ENCODE data around the gene UPP1. TPM values are rescaled to one million over a fixed set of nuclear protein-coding genes. Genes with fewer than 3 reads are reported as not detected.
A peak's percentile ranks its signal among the peaks of the same experiment; 100 is the strongest.

The UPP1 gene
- total and polyA plus RNA-seq, 4 donors = 6.1 to 282 (median 82.9) TPM

DNA sequence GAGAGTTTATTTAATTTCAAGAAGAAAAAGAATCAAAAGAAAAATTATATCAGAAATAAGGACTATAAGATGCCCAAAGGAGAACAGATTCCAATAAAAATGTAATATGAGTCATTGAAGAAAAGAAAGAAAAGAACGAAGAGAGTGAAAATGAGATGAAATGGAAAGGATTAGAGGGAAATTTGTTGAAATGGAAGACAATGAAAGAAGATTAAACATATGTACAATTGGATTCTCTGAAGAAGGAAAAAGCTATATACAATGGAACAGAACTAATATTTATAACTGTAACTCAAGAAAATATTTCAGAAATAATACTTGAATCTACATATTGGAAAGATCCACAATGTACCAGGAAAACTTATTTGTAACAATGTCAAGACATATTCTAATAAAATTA, 25.1 kb upstream of the UPP1 start:
- Histone ChIP-seq H3K9ac (ENCODE audit: insufficient read depth in 1 of 2, low read length in 2 of 2) (no peak overlapping the region), H3K4me1 (ENCODE audit: control insufficient read depth in 5 of 5, insufficient read depth in 5 of 5, low read length in 5 of 5) (no peaks in the 10 kb centered on the region), H3K9me3 (ENCODE audit: control insufficient read depth in 4 of 4, insufficient read depth in 3 of 4, low read length in 3 of 4) (peaks cover 0 to 5% (median 0%) of the 10 kb centered on the region in 4 donors), H3K27ac (ENCODE audit: low read depth in 1 of 2, low read length in 1 of 2) (no peak overlapping the region), H3K27me3 (ENCODE audit: control insufficient read depth in 3 of 3, insufficient read depth in 3 of 3, low read length in 2 of 3) (no peaks in the 10 kb centered on the region), H3K4me3 (no peak overlapping the region), H3K36me3 (ENCODE audit: control insufficient read depth in 4 of 4, insufficient read depth in 4 of 4, low read length in 4 of 4) (no peaks in the 10 kb centered on the region)
- TF ChIP-seq, protein P1, sequence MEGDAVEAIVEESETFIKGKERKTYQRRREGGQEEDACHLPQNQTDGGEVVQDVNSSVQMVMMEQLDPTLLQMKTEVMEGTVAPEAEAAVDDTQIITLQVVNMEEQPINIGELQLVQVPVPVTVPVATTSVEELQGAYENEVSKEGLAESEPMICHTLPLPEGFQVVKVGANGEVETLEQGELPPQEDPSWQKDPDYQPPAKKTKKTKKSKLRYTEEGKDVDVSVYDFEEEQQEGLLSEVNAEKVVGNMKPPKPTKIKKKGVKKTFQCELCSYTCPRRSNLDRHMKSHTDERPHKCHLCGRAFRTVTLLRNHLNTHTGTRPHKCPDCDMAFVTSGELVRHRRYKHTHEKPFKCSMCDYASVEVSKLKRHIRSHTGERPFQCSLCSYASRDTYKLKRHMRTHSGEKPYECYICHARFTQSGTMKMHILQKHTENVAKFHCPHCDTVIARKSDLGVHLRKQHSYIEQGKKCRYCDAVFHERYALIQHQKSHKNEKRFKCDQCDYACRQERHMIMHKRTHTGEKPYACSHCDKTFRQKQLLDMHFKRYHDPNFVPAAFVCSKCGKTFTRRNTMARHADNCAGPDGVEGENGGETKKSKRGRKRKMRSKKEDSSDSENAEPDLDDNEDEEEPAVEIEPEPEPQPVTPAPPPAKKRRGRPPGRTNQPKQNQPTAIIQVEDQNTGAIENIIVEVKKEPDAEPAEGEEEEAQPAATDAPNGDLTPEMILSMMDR (IDR thresholded peaks at IDR 0.05; ENCODE audit: control extremely low read depth, extremely low read depth) = no peak
- no peak for DNase-seq
- WGBS, 2 donors = 82 to 88% methylated on average over 1 of the region's 1 CpG
- ATAC-seq (ENCODE audit: insufficient read depth, low FRiP score) = no peak

DNA sequence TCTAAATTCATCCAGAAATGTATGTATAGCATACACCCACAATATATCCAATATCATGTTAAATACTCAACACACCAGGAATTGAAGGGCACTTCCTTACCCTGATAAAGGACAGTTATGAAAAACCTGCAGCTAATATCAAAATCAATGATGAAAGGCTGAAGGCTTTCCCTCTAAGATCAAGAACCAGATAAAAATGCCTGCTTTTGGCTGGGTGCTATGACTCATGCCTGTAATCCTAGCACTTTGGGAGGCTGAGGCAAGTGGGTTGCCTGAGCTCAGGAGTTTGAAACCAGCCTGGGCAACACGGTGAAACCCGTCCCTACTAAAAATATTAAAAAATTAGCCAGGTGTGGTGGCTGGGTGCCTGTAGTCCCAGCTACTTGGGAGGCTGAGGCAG, 21.6 kb upstream of the UPP1 start:
- H3K9me3 ChIP-seq (ENCODE audit: control insufficient read depth in 4 of 4, insufficient read depth in 3 of 4, low read length in 3 of 4) = peaks cover 0 to 5% (median 2%) of the 10 kb centered on the region in 4 donors
- ATAC-seq (ENCODE audit: insufficient read depth, low FRiP score) = no peak
- H3K36me3 ChIP-seq (ENCODE audit: control insufficient read depth in 4 of 4, insufficient read depth in 4 of 4, low read length in 4 of 4) = no peaks in the 10 kb centered on the region
- no peaks in the 10 kb centered on the region for H3K27me3 ChIP-seq (ENCODE audit: control insufficient read depth in 3 of 3, insufficient read depth in 3 of 3, low read length in 2 of 3)
- no peak overlapping the region for H3K9ac ChIP-seq (ENCODE audit: insufficient read depth in 1 of 2, low read length in 2 of 2)
- DNase-seq = no peak
- TF ChIP-seq, protein P1 (IDR thresholded peaks at IDR 0.05; ENCODE audit: control extremely low read depth, extremely low read depth) = no peak
- H3K4me3 ChIP-seq = no peak overlapping the region
- no peak overlapping the region for H3K27ac ChIP-seq (ENCODE audit: low read depth in 1 of 2, low read length in 1 of 2)
- no peaks in the 10 kb centered on the region for H3K4me1 ChIP-seq (ENCODE audit: control insufficient read depth in 5 of 5, insufficient read depth in 5 of 5, low read length in 5 of 5)
- WGBS, 2 donors = 94 to 97% methylated on average over 2 of the region's 2 CpGs

DNA sequence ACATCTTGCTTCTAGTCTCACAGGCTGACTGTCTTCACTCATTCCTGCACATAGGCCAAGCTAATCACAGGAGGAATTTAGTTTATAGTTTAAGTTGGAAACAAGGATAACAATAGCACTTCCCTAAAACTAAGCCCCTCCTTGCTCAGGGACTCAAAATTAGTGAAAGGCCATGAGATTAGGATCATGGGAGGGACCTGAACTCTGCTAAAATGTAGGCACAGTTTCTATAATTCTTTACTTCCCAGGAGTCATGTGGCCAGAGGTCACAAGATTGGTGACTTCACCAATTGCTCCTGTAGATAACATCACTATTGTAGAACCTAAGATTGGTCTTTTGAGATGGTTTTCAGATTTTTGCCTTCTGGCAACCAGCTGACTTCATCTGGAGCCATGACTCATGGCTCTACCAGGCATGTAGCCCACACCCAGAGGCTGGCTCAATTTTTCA, 14.8 kb upstream of the UPP1 start:
- no peaks in the 10 kb centered on the region for H3K4me1 ChIP-seq (ENCODE audit: control insufficient read depth in 5 of 5, insufficient read depth in 5 of 5, low read length in 5 of 5)
- no peaks in the 10 kb centered on the region for H3K36me3 ChIP-seq (ENCODE audit: control insufficient read depth in 4 of 4, insufficient read depth in 4 of 4, low read length in 4 of 4)
- ATAC-seq (ENCODE audit: insufficient read depth, low FRiP score) (no peak), DNase-seq (no peak)
- no peak overlapping the region for H3K4me3 ChIP-seq
- no peaks in the 10 kb centered on the region for H3K27me3 ChIP-seq (ENCODE audit: control insufficient read depth in 3 of 3, insufficient read depth in 3 of 3, low read length in 2 of 3)
- H3K9me3 ChIP-seq (ENCODE audit: control insufficient read depth in 4 of 4, insufficient read depth in 3 of 4, low read length in 3 of 4) = peaks cover 0 to 2% (median under 1%) of the 10 kb centered on the region in 4 donors
- peak overlapping the region in 1 of 2 donors; percentile 6 for H3K27ac ChIP-seq (ENCODE audit: low read depth in 1 of 2, low read length in 1 of 2)
- H3K9ac ChIP-seq (ENCODE audit: insufficient read depth in 1 of 2, low read length in 2 of 2) = no peak overlapping the region
- TF ChIP-seq, protein P1 (IDR thresholded peaks at IDR 0.05; ENCODE audit: control extremely low read depth, extremely low read depth) = no peak

DNA sequence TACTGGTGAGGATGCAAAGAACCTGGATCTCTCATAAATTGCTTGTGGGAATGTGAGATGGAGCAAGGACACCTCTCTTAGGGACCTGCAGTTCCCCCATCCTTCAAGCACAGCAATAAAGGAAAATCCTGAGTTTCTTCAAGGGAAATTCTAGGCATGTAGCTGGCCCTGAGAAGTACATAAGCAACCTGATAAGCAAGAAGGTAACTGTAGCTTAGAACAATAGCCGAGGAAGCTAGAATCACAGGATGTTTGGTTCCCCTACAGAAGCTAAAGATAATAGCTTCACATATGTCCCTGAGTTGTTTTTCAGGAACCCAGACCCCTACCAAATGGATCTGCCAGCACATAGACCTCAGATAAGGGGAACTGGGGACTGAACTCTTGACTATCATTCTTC, 11.6 kb upstream of the UPP1 start:
- no peaks in the 10 kb centered on the region for H3K9me3 ChIP-seq (ENCODE audit: control insufficient read depth in 4 of 4, insufficient read depth in 3 of 4, low read length in 3 of 4)
- 63 to 70% methylated on average over 1 of the region's 1 CpG for whole genome bisulfite sequencing, 2 donors
- no peak for ATAC-seq (ENCODE audit: insufficient read depth, low FRiP score)

More for the DNA sequence above, 11.6 kb upstream of the UPP1 start:
- Histone ChIP-seq H3K4me1 (ENCODE audit: control insufficient read depth in 5 of 5, insufficient read depth in 5 of 5, low read length in 5 of 5) (no peaks in the 10 kb centered on the region), H3K27me3 (ENCODE audit: control insufficient read depth in 3 of 3, insufficient read depth in 3 of 3, low read length in 2 of 3) (no peaks in the 10 kb centered on the region), H3K4me3 (no peak overlapping the region), H3K9ac (ENCODE audit: insufficient read depth in 1 of 2, low read length in 2 of 2) (no peak overlapping the region), H3K36me3 (ENCODE audit: control insufficient read depth in 4 of 4, insufficient read depth in 4 of 4, low read length in 4 of 4) (no peaks in the 10 kb centered on the region), H3K27ac (ENCODE audit: low read depth in 1 of 2, low read length in 1 of 2) (no peak overlapping the region)
- DNase-seq = no peak
- TF ChIP-seq, protein P1 (IDR thresholded peaks at IDR 0.05; ENCODE audit: control extremely low read depth, extremely low read depth) = no peak
